GM12878 (cell line): ENCODE data around the gene ADAMTS17. TPM values are rescaled to one million over a fixed set of nuclear protein-coding genes. Genes with fewer than 3 reads are reported as not detected.

Source experiments
- ATAC-seq: fragments of 200-7000 bp; cut with Tn5 transposase; 3 replicates; pipeline ENCODE4 v1.9.1; 2020; ENCODE audit warnings: mild to moderate bottlenecking, moderate library complexity
- BruUV-seq: library from RNA; stranded (reverse); fragments of 400-500 nt; replicated peaks from 2 replicates; lab custom pipeline; 2021; lab: Mats Ljungman, UMichigan
- CTCF ChIA-PET: fragments of 300-600 bp; sonication (Branson Sonifier 250); formaldehyde crosslinking; extraction: SDS; loops from one replicate; lab custom pipeline; 2021; ENCODE audit warnings: inconsistent platforms; lab: Yijun Ruan, JAX
- POLR2A ChIA-PET: fragments of 350-600 bp; formaldehyde crosslinking; extraction: SDS; loops from one replicate; lab custom pipeline; 2021; ENCODE audit warnings: inconsistent platforms; lab: Charles Lee
- RAD21 ChIA-PET: fragments of 300-600 bp; sonication (Branson Sonifier 250); formaldehyde crosslinking; loops from one replicate; lab custom pipeline; 2023; ENCODE audit warnings: antibody characterized with exemption; ENCODE audit not compliant: unreplicated experiment; lab: Charles Lee
- SMC1A ChIA-PET: fragments of 300-600 bp; sonication (Branson Sonifier 250); formaldehyde crosslinking; loops from one replicate; lab custom pipeline; 2023; ENCODE audit not compliant: unreplicated experiment, uncharacterized antibody; lab: Charles Lee
- DNase-seq: peaks from one replicate; pipeline ENCODE4 v3.0.0-alpha.2; 2011; ENCODE audit warnings: low read depth, low spot score
- FAIRE-seq: peaks from 3 replicates; lab custom pipeline; 2011; peaks lifted over from hg19 to GRCh38; lab: Jason Lieb, UNC
- H2AFZ ChIP-seq: 2 replicates; pipeline ENCODE4 v1.6.0; 2011; ENCODE audit warnings: low read depth, low read length, control low read depth; ENCODE audit not compliant: control insufficient read depth
- H3K27ac ChIP-seq: 2 replicates; pipeline ENCODE4 v1.5.1; 2011; ENCODE audit warnings: control low read depth; ENCODE audit not compliant: control insufficient read depth, insufficient read depth
- H3K27me3 ChIP-seq, 2 experiments: replicated peaks in 1 of 2; 2 replicates each; pipeline versions ENCODE4 v1.6.0 to v1.6.1; 2011; ENCODE audit warnings: low read length in 1 of 2; ENCODE audit not compliant: control insufficient read depth in 2 of 2, insufficient read depth in 2 of 2
- H3K36me3 ChIP-seq, 2 experiments: 2 replicates each; pipeline ENCODE4 v1.5.1; 2011; ENCODE audit warnings: low read length in 1 of 2; ENCODE audit not compliant: control insufficient read depth in 2 of 2, insufficient read depth in 2 of 2
- H3K4me1 ChIP-seq: 2 replicates; pipeline ENCODE4 v1.6.1; 2011; ENCODE audit warnings: mild to moderate bottlenecking, low read length, moderate library complexity, mixed read lengths; ENCODE audit not compliant: control insufficient read depth, insufficient read depth
- H3K4me2 ChIP-seq: 2 replicates; pipeline ENCODE4 v1.6.0; 2011; ENCODE audit warnings: control low read depth; ENCODE audit not compliant: control insufficient read depth, insufficient read depth
- H3K4me3 ChIP-seq: fragments of 200-600 bp; sonication (generic); 2 replicates; pipeline ENCODE4 v1.5.1; 2016
- H3K79me2 ChIP-seq: 2 replicates; pipeline ENCODE4 v1.6.0; 2011; ENCODE audit warnings: low read length; ENCODE audit not compliant: control insufficient read depth, insufficient read depth
- H3K9ac ChIP-seq: 2 replicates; pipeline ENCODE4 v1.8.0; 2011; ENCODE audit warnings: low read length, control low read depth, mixed read lengths; ENCODE audit not compliant: control insufficient read depth, insufficient read depth
- H3K9me3 ChIP-seq: replicated peaks from 3 replicates; pipeline ENCODE4 v1.5.1; 2011; ENCODE audit warnings: mild to moderate bottlenecking, low read length; ENCODE audit not compliant: control insufficient read depth, insufficient read depth
- H4K20me1 ChIP-seq: 2 replicates; pipeline ENCODE4 v1.6.0; 2011; ENCODE audit not compliant: control insufficient read depth, insufficient read depth
- BACH1 ChIP-seq: fragments of 450-650 bp; IDR thresholded peaks from 2 replicates; pipeline ENCODE4 v1.6.1; 2017; ENCODE audit warnings: mild to moderate bottlenecking, borderline replicate concordance
- BCL11A ChIP-seq: IDR thresholded peaks from 2 replicates; pipeline ENCODE4 v1.6.1; 2011; ENCODE audit warnings: low read depth, low read length
- CBFB ChIP-seq: IDR thresholded peaks from 2 replicates; pipeline ENCODE4 v1.6.1; 2016; ENCODE audit warnings: antibody characterized with exemption, low read depth
- CHD4 ChIP-seq: fragments of 200-600 bp; sonication (generic); IDR thresholded peaks from 2 replicates; pipeline ENCODE4 v1.6.1; 2016; ENCODE audit warnings: mild to moderate bottlenecking
- GATAD2B ChIP-seq: fragments of 450-650 bp; conservative IDR thresholded peaks from 2 replicates; pipeline ENCODE4 v1.6.1; 2017; ENCODE audit warnings: low read depth, mild to moderate bottlenecking, moderate library complexity
- HDAC2 ChIP-seq: fragments of 200-600 bp; sonication (generic); IDR thresholded peaks from 2 replicates; pipeline ENCODE4 v1.6.1; 2017
- KAT2A ChIP-seq: conservative IDR thresholded peaks from 2 replicates; pipeline ENCODE4 v1.6.1; 2011; ENCODE audit warnings: low read depth, low read length; ENCODE audit not compliant: control insufficient read depth
- MXI1 ChIP-seq: fragments of 150-350 bp; IDR thresholded peaks from 2 replicates; pipeline ENCODE4 v1.6.1; 2011; ENCODE audit warnings: low read depth, mild to moderate bottlenecking, inconsistent platforms, low read length, improper control_type of control experiment
- MYB ChIP-seq: fragments of 150-350 bp; IDR thresholded peaks from 2 replicates; pipeline ENCODE4 v1.6.1; 2014; ENCODE audit warnings: mild to moderate bottlenecking, low read depth, low read length, borderline replicate concordance
- NR2C1 ChIP-seq: fragments of 450-650 bp; IDR thresholded peaks from 2 replicates; pipeline ENCODE4 v1.6.1; 2017; ENCODE audit warnings: antibody characterized with exemption, mild to moderate bottlenecking, moderate library complexity
- NR2C2 ChIP-seq: IDR thresholded peaks from 2 replicates; pipeline ENCODE4 v1.6.1; 2011; ENCODE audit warnings: borderline replicate concordance, low read depth; ENCODE audit not compliant: control insufficient read depth, insufficient read length
- RCOR1 ChIP-seq: conservative IDR thresholded peaks from 2 replicates; pipeline ENCODE4 v1.6.1; 2012; ENCODE audit warnings: low read depth, low read length, improper control_type of control experiment
- RUNX3 ChIP-seq: IDR thresholded peaks from 2 replicates; pipeline ENCODE4 v1.6.1; 2012; ENCODE audit warnings: low read length, inconsistent platforms
- SMC3 ChIP-seq: IDR thresholded peaks from 2 replicates; pipeline ENCODE4 v1.6.1; 2011; ENCODE audit warnings: low read length, improper control_type of control experiment, borderline replicate concordance
- SP1 ChIP-seq: IDR thresholded peaks from one replicate; pipeline ENCODE4 v1.6.1; 2011; ENCODE audit warnings: low read depth, low read length
- SREBF1 ChIP-seq: IDR thresholded peaks from 2 replicates; pipeline ENCODE4 v1.6.1; 2012; ENCODE audit warnings: mild to moderate bottlenecking, low read length
- STAT3 ChIP-seq: IDR thresholded peaks from 2 replicates; pipeline ENCODE4 v1.6.1; 2011; ENCODE audit warnings: low read depth, low read length, improper control_type of control experiment
- whole genome bisulfite sequencing: methylation state at CpG from one replicate; pipeline ENCODE4 v1.1.6; 2016; ENCODE audit warnings: low lambda C conversion rate; ENCODE audit not compliant: insufficient replicate concordance, insufficient coverage; ENCODE audit errors: missing lambda C conversion rate; 5-methylcytosine and 5-hydroxymethylcytosine counted together
- in situ Hi-C: fragments of 300-500 bp; cut with MboI; formaldehyde crosslinking; loops from 9 replicates; pipeline ENCODE4 v1.14.3; 2018; ENCODE audit warnings: mixed read lengths
- intact Hi-C: fragments of 100-400 bp; cut with micrococcal nuclease; formaldehyde crosslinking; loops from one replicate; pipeline ENCODE4 v1.14.2; 2022; ENCODE audit not compliant: unreplicated experiment
- polyA plus RNA-seq, 11 experiments: library from polyadenylated mRNA; depleted of rRNA in 4 of 11; unstranded in 6 of 11; stranded (reverse) in 5 of 11; fragments of >200 nt; fragmentation: Nextera tagmentation in 4 of 11; fragmentation: Illumina TruSeq in 1 of 11; extraction: Ambion mirVana in 4 of 11; extraction: Trizol in 1 of 11; gene quantifications; 1 replicate in 1 of 11; 2 replicates in 10 of 11; pipeline versions ENCODE4 v1.2.1 to v1.2.3, GENCODE V29; 2011 to 2016; ENCODE audit warnings: inconsistent platforms in 2 of 11, missing spikeins in 2 of 11, low read depth in 1 of 11
- total RNA-seq, 4 experiments: library from RNA; depleted of rRNA in 3 of 4; stranded (reverse); fragments of >200 nt in 3 of 4; fragmentation: Illumina TruSeq in 1 of 4; extraction: Trizol in 1 of 4; gene quantifications; 2 replicates each; pipeline versions ENCODE4 v1.2.1 to v1.2.3, GENCODE V29; 2013 to 2021
- TF ChIP-seq, protein P1 (sequence below): fragments of 450-650 bp; IDR thresholded peaks from 2 replicates; pipeline ENCODE4 v1.6.1; 2018; ENCODE audit warnings: borderline replicate concordance, mild to moderate bottlenecking; ENCODE audit not compliant: partially characterized antibody
- TF ChIP-seq, protein P2 (sequence below): fragments of 450-650 bp; IDR thresholded peaks from 2 replicates; pipeline ENCODE4 v1.6.1; 2017; ENCODE audit warnings: borderline replicate concordance

ADAMTS17 gene
- total and polyA plus RNA-seq, 10 of the 15 experiments (the other 5 are each of a cell fraction or from before 2014, with no cell fraction given): 0.04 to 0.50 (median 0.10) TPM; not detected in 4

- H3K4me3 ChIP-seq: no peak overlapping the region
- BruUV-seq: no TSS peak
- ATAC-seq (no peak), DNase-seq (no peak), FAIRE-seq (no peak)
- ChIA-PET SMC1A (no interaction called here), POLR2A (no interaction called here), CTCF (no interaction called here), RAD21 (no interaction called here)
- H3K36me3 ChIP-seq: no peaks in the 10 kb centered on the region
- 31% methylated on average over 8 of the region's 8 CpGs for WGBS
- in situ Hi-C loops (no loop called here), intact Hi-C loops (no loop called here)
- H3K27ac ChIP-seq: no peak overlapping the region
- no peak overlapping the region for H3K4me2 ChIP-seq
- no peaks in the 10 kb centered on the region for H3K27me3 ChIP-seq
- no peak overlapping the region for H2AFZ ChIP-seq
- H4K20me1 ChIP-seq: no peaks in the 10 kb centered on the region
- TF ChIP-seq, protein P1, sequence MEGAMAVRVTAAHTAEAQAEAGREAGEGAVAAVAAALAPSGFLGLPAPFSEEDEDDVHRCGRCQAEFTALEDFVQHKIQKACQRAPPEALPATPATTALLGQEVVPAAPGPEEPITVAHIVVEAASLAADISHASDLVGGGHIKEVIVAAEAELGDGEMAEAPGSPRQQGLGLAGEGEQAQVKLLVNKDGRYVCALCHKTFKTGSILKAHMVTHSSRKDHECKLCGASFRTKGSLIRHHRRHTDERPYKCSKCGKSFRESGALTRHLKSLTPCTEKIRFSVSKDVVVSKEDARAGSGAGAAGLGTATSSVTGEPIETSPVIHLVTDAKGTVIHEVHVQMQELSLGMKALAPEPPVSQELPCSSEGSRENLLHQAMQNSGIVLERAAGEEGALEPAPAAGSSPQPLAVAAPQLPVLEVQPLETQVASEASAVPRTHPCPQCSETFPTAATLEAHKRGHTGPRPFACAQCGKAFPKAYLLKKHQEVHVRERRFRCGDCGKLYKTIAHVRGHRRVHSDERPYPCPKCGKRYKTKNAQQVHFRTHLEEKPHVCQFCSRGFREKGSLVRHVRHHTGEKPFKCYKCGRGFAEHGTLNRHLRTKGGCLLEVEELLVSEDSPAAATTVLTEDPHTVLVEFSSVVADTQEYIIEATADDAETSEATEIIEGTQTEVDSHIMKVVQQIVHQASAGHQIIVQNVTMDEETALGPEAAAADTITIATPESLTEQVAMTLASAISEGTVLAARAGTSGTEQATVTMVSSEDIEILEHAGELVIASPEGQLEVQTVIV: no peak
- TF ChIP-seq RUNX3: no peak
- TF ChIP-seq HDAC2: no peak
- TF ChIP-seq SREBF1: no peak
- no peak for TF ChIP-seq BACH1
- TF ChIP-seq RCOR1: no peak
- no peak for TF ChIP-seq CBFB
- no peak for TF ChIP-seq MXI1
- TF ChIP-seq KAT2A: no peak
- TF ChIP-seq, protein P2, sequence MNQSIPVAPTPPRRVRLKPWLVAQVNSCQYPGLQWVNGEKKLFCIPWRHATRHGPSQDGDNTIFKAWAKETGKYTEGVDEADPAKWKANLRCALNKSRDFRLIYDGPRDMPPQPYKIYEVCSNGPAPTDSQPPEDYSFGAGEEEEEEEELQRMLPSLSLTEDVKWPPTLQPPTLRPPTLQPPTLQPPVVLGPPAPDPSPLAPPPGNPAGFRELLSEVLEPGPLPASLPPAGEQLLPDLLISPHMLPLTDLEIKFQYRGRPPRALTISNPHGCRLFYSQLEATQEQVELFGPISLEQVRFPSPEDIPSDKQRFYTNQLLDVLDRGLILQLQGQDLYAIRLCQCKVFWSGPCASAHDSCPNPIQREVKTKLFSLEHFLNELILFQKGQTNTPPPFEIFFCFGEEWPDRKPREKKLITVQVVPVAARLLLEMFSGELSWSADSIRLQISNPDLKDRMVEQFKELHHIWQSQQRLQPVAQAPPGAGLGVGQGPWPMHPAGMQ: no peak
- TF ChIP-seq NR2C2: no peak
- no peak for TF ChIP-seq SMC3
- TF ChIP-seq CHD4: no peak
- TF ChIP-seq NR2C1: no peak
- no peak for TF ChIP-seq GATAD2B
- no peak for TF ChIP-seq MYB
- TF ChIP-seq BCL11A: no peak
- TF ChIP-seq SP1: no peak
- no peak for TF ChIP-seq STAT3
- no peaks in the 10 kb centered on the region; the same call in 2 of the 3 replicates for H3K9me3 ChIP-seq
- H3K79me2 ChIP-seq: no peaks in the 10 kb centered on the region
- H3K9ac ChIP-seq: no peak overlapping the region
- no peaks in the 10 kb centered on the region for H3K4me1 ChIP-seq
Measured at GRCh38 chr15:100306098-100306497, 35.7 kb downstream of the ADAMTS17 start.
